GM21423 (cell line): ENCODE measurements around the gene GAS7.
"Not testable (repeated sequence)": the region's sequence is repeated elsewhere in the genome, so short reads cannot be mapped to it uniquely, and the experiment has no call there.

Experiments
- ATAC-seq: cut with Tn5 transposase; IDR thresholded peaks from one replicate; pipeline ENCODE4 v1.9.1; 2021; ENCODE audit warnings: mild to moderate bottlenecking, moderate library complexity; ENCODE audit not compliant: unreplicated experiment

GAS7 gene

GRCh38 chr17:10077561-10078299 is 120.7 kb downstream of the GAS7 start:
- ATAC-seq, result no peak

- no peak for ATAC-seq
Measured at GRCh38 chr17:10075919-10076318, 122.5 kb downstream of the GAS7 start.

GRCh38 chr17:10073941-10074340 is 124.5 kb downstream of the GAS7 start:
- ATAC-seq, result no peak

GRCh38 chr17:10072556-10073425 is 125.6 kb downstream of the GAS7 start:
- ATAC-seq, result no peak

GRCh38 chr17:10072086-10072485 is 126.3 kb downstream of the GAS7 start:
- ATAC-seq, result no peak

- ATAC-seq, result no peak
Measured at GRCh38 chr17:10071141-10071540, 127.3 kb downstream of the GAS7 start.

- ATAC-seq, result no peak
Measured at GRCh38 chr17:10070690-10071089, 127.7 kb downstream of the GAS7 start.

- ATAC-seq, result no peak
Measured at GRCh38 chr17:10069301-10069700, 129.1 kb downstream of the GAS7 start.

- ATAC-seq, result no peak
Measured at GRCh38 chr17:10067446-10068143, 130.8 kb downstream of the GAS7 start.

GRCh38 chr17:10064536-10064935 is 133.9 kb downstream of the GAS7 start:
- ATAC-seq, result no peak

GRCh38 chr17:10063730-10064241 is 134.6 kb downstream of the GAS7 start:
- no peak for ATAC-seq

- ATAC-seq, result no peak
Measured at GRCh38 chr17:10062691-10063385, 135.6 kb downstream of the GAS7 start.

- ATAC-seq, result no peak
Measured at GRCh38 chr17:10061111-10061845, 137.1 kb downstream of the GAS7 start.

GRCh38 chr17:10060526-10060925 is 137.9 kb downstream of the GAS7 start:
- no peak for ATAC-seq

- peak; percentile 85 for ATAC-seq
Measured at GRCh38 chr17:10059684-10060211, 138.7 kb downstream of the GAS7 start.

GRCh38 chr17:10058921-10059683 is 139.3 kb downstream of the GAS7 start:
- ATAC-seq, result no peak

GRCh38 chr17:10057466-10057865 is 140.9 kb downstream of the GAS7 start:
- ATAC-seq, result not testable (repeated sequence)

- ATAC-seq, result no peak
Measured at GRCh38 chr17:10055262-10055975, 143.0 kb downstream of the GAS7 start.
